OCI-M2 (cell line): Measurements from ENCODE around the gene COL18A1.
"Not testable (repeated sequence)": the region's sequence is repeated elsewhere in the genome, so short reads cannot be mapped to it uniquely, and the experiment has no call there.

Source experiments
- DNase-seq: peaks from one replicate; lab custom pipeline; 2025; ENCODE audit not compliant: unreplicated experiment; lab: John Stamatoyannopoulos, UW

The COL18A1 gene

GRCh38 chr21:45502600-45502999 is 97.6 kb downstream of the COL18A1 start:
- DNase-seq = no peak

- not testable (repeated sequence) for DNase-seq
These were observed 98.3 kb downstream of the COL18A1 start for GRCh38 chr21:45503226-45503625.

- DNase-seq = no peak
These were observed 99.1 kb downstream of the COL18A1 start for GRCh38 chr21:45504021-45504515.

GRCh38 chr21:45504516-45505415 is 99.8 kb downstream of the COL18A1 start:
- DNase-seq = no peak

- no peak for DNase-seq
These were observed 100.6 kb downstream of the COL18A1 start for GRCh38 chr21:45505416-45506021.

- DNase-seq = no peak
These were observed 101.4 kb downstream of the COL18A1 start for GRCh38 chr21:45506241-45506817.

GRCh38 chr21:45506836-45507522 is 102.0 kb downstream of the COL18A1 start:
- DNase-seq = no peak

GRCh38 chr21:45507523-45507875 is 102.5 kb downstream of the COL18A1 start:
- DNase-seq = no peak

- no peak for DNase-seq
These were observed 103.0 kb downstream of the COL18A1 start for GRCh38 chr21:45507888-45508508.

- no peak for DNase-seq
These were observed 103.9 kb downstream of the COL18A1 start for GRCh38 chr21:45508607-45509565.

GRCh38 chr21:45509566-45510465 is 104.9 kb downstream of the COL18A1 start:
- DNase-seq = no peak

GRCh38 chr21:45510466-45510955 is 105.5 kb downstream of the COL18A1 start:
- no peak for DNase-seq

- no peak for DNase-seq
These were observed 106.0 kb downstream of the COL18A1 start for GRCh38 chr21:45511007-45511406.

GRCh38 chr21:45511661-45512431 is 106.9 kb downstream of the COL18A1 start:
- DNase-seq = no peak

- DNase-seq = no peak
These were observed 107.6 kb downstream of the COL18A1 start for GRCh38 chr21:45512626-45513002.

GRCh38 chr21:45513003-45513717 is 108.2 kb downstream of the COL18A1 start:
- no peak for DNase-seq

- DNase-seq = no peak
These were observed 108.9 kb downstream of the COL18A1 start for GRCh38 chr21:45513741-45514310.
